Subcutaneous adipose tissue (tissue), 4 donors: ENCODE data around the gene PDE8B. TPM values are rescaled to one million over a fixed set of nuclear protein-coding genes. Genes with fewer than 3 reads are reported as not detected.

Experiments
- CTCF ChIP-seq: fragments of 450-650 bp; IDR thresholded peaks from one replicate; pipeline ENCODE4 v1.5.1; 2016; ENCODE audit warnings: low read depth, mild to moderate bottlenecking, control low read depth, antibody characterized with exemption, moderate library complexity
- total RNA-seq, 4 donors: library from RNA; depleted of rRNA; stranded (reverse); fragments of >200 nt; gene quantifications; one replicate each; pipeline ENCODE4 v1.1.0, GENCODE V29; 2016

PDE8B gene
- total RNA-seq, 4 donors from 2014 or later, result 17.2 to 106 (median 61.0) TPM

- no peak for TF ChIP-seq CTCF
Measured at GRCh38 chr5:77356740-77357139, 146.3 kb downstream of the PDE8B start.

GRCh38 chr5:77358255-77359205 lies 148.1 kb downstream of the PDE8B start:
- no peak for TF ChIP-seq CTCF

GRCh38 chr5:77359231-77359630 lies 148.8 kb downstream of the PDE8B start:
- no peak for TF ChIP-seq CTCF

GRCh38 chr5:77360381-77360780 lies 149.9 kb downstream of the PDE8B start:
- no peak for TF ChIP-seq CTCF

GRCh38 chr5:77360973-77361372 lies 150.5 kb downstream of the PDE8B start:
- TF ChIP-seq CTCF, result no peak

- TF ChIP-seq CTCF, result no peak
Measured at GRCh38 chr5:77366717-77367500, 156.4 kb downstream of the PDE8B start.

GRCh38 chr5:77367741-77368140 lies 157.3 kb downstream of the PDE8B start:
- no peak for TF ChIP-seq CTCF
